ENCODE results near the gene KCNH3.
"Not testable (repeated sequence)": the region's sequence is repeated elsewhere in the genome, so short reads cannot be mapped to it uniquely, and the experiment has no call there.

KCNH3 gene

GRCh38 chr12:49527361-49528130 lies 11.3 kb upstream of the KCNH3 start:
- no peak for DNase-seq

GRCh38 chr12:49529414-49529813 lies 9.4 kb upstream of the KCNH3 start:
- DNase-seq, result no peak

- DNase-seq, result no peak
Measured at GRCh38 chr12:49531745-49532144, 7.1 kb upstream of the KCNH3 start.

- DNase-seq, result no peak
Measured at GRCh38 chr12:49533331-49533730, 5.5 kb upstream of the KCNH3 start.

- DNase-seq, result not testable (repeated sequence)
Measured at GRCh38 chr12:49534122-49534521, 4.7 kb upstream of the KCNH3 start.

- DNase-seq, result no peak
Measured at GRCh38 chr12:49534731-49535278, 4.0 kb upstream of the KCNH3 start.

- no peak for DNase-seq
Measured at GRCh38 chr12:49535921-49536525, 2.8 kb upstream of the KCNH3 start.

- no peak for DNase-seq
Measured at GRCh38 chr12:49536526-49537071, 2.2 kb upstream of the KCNH3 start.

GRCh38 chr12:49537231-49537751 lies 1.5 kb upstream of the KCNH3 start:
- DNase-seq, result no peak

GRCh38 chr12:49537752-49538509 lies 899 bp upstream of the KCNH3 start:
- peak; percentile 35 to 44 for DNase-seq

- no peak for DNase-seq
Measured at GRCh38 chr12:49539406-49540228, 787 bp downstream of the KCNH3 start.

- DNase-seq, result no peak
Measured at GRCh38 chr12:49540229-49541139, 1.7 kb downstream of the KCNH3 start.

GRCh38 chr12:49541140-49541861 lies 2.5 kb downstream of the KCNH3 start:
- DNase-seq, result no peak

GRCh38 chr12:49541911-49542505 lies 3.2 kb downstream of the KCNH3 start:
- no peak for DNase-seq

GRCh38 chr12:49542592-49543160 lies 3.8 kb downstream of the KCNH3 start:
- DNase-seq, result no peak

- DNase-seq, result no peak
Measured at GRCh38 chr12:49543221-49543913, 4.5 kb downstream of the KCNH3 start.

GRCh38 chr12:49543914-49544815 lies 5.3 kb downstream of the KCNH3 start:
- no peak for DNase-seq

- DNase-seq, result no peak
Measured at GRCh38 chr12:49545815-49546214, 7.0 kb downstream of the KCNH3 start.
